A204.1 (cell line): ENCODE results near the gene PAGR1.
"Not testable (repeated sequence)": the region's sequence is repeated elsewhere in the genome, so short reads cannot be mapped to it uniquely, and the experiment has no call there.

Experiments used
- FAIRE-seq: peaks from 2 replicates; lab custom pipeline; 2012; peaks lifted over from hg19 to GRCh38; lab: Jason Lieb, UNC

The PAGR1 gene

GRCh38 chr16:29868396-29869009 is 52.6 kb downstream of the PAGR1 start:
- no peak for FAIRE-seq

GRCh38 chr16:29869067-29869466 is 53.1 kb downstream of the PAGR1 start:
- not testable (repeated sequence) for FAIRE-seq
